GM12892 (cell line): ENCODE results near the gene VAMP8.
"Not testable (repeated sequence)": the region's sequence is repeated elsewhere in the genome, so short reads cannot be mapped to it uniquely, and the experiment has no call there.

Source experiments
- POLR2A ChIP-seq: IDR thresholded peaks from 2 replicates; pipeline ENCODE4 v1.6.1; 2011; ENCODE audit warnings: low read depth, low read length, control low read depth
- POLR2AphosphoS5 ChIP-seq: IDR thresholded peaks from 2 replicates; pipeline ENCODE4 v1.6.1; 2011; ENCODE audit warnings: low read depth, low read length, control low read depth

GRCh38 chr2:85592299-85592698 lies 14.9 kb downstream of the VAMP8 start:
- not testable (repeated sequence) for TF ChIP-seq POLR2A, POLR2AphosphoS5
